Fibroblast of lung (primary cell): ENCODE results near the gene ENPP7. TPM values are rescaled to one million over a fixed set of nuclear protein-coding genes. Genes with fewer than 3 reads are reported as not detected.

Source experiments
- DNase-seq, 2 donors: peaks; one replicate each; pipeline versions ENCODE4 v3.0.0 to v3.0.0-alpha.2; 2010; ENCODE audit warnings: low read depth in 2 of 2
- H2AFZ ChIP-seq: 2 replicates; pipeline ENCODE4 v1.5.1; 2012; ENCODE audit warnings: low read length, control low read depth, inconsistent platforms
- H3K27ac ChIP-seq: 2 replicates; pipeline ENCODE4 v1.5.1; 2011; ENCODE audit warnings: low read length, control low read depth; ENCODE audit not compliant: insufficient read depth
- H3K27me3 ChIP-seq: 2 replicates; pipeline ENCODE4 v1.5.1; 2011; ENCODE audit warnings: mild to moderate bottlenecking, low read length; ENCODE audit not compliant: control insufficient read depth, insufficient read depth
- H3K36me3 ChIP-seq: 2 replicates; pipeline ENCODE4 v1.5.1; 2011; ENCODE audit warnings: low read length; ENCODE audit not compliant: control insufficient read depth, insufficient read depth
- H3K4me1 ChIP-seq: 2 replicates; pipeline ENCODE4 v1.5.1; 2011; ENCODE audit warnings: low read length; ENCODE audit not compliant: control insufficient read depth, insufficient read depth; ENCODE audit errors: extremely low read depth
- H3K4me2 ChIP-seq: 2 replicates; pipeline ENCODE4 v1.5.1; 2011; ENCODE audit warnings: low read length, control low read depth; ENCODE audit not compliant: insufficient read depth; ENCODE audit errors: extremely low read depth
- H3K4me3 ChIP-seq, 4 experiments: fragments of 200-600 bp in 1 of 4; sonication (generic) in 1 of 4; replicated peaks in 1 of 4; 2 replicates each; pipeline ENCODE4 v1.5.1; 2011 to 2016; ENCODE audit warnings: low read length in 4 of 4, low read depth in 3 of 4, mild to moderate bottlenecking in 3 of 4, control low read depth in 2 of 4, inconsistent platforms in 1 of 4, mixed read lengths in 1 of 4; ENCODE audit not compliant: insufficient read depth in 1 of 4; ENCODE audit errors: control extremely low read depth in 1 of 4
- H3K79me2 ChIP-seq: 2 replicates; pipeline ENCODE4 v1.5.1; 2012; ENCODE audit warnings: mild to moderate bottlenecking, low read length, inconsistent platforms; ENCODE audit not compliant: control insufficient read depth, insufficient read depth
- H3K9ac ChIP-seq: 2 replicates; pipeline ENCODE4 v1.5.1; 2011; ENCODE audit warnings: mild to moderate bottlenecking, low read length, control low read depth; ENCODE audit not compliant: insufficient read depth
- H3K9me3 ChIP-seq: 2 replicates; pipeline ENCODE4 v1.5.1; 2012; ENCODE audit warnings: low read depth, low read length; ENCODE audit not compliant: control insufficient read depth, insufficient read depth
- H4K20me1 ChIP-seq: 2 replicates; pipeline ENCODE4 v1.5.1; 2011; ENCODE audit warnings: low read length; ENCODE audit not compliant: control insufficient read depth, insufficient read depth; ENCODE audit errors: extremely low read depth
- CTCF ChIP-seq, 2 donors: IDR thresholded peaks in 1 of 2; conservative IDR thresholded peaks in 1 of 2; 1 replicate in 1 of 2; 2 replicates in 1 of 2; pipeline ENCODE4 v1.5.1; 2011 to 2012; ENCODE audit warnings: low read length in 2 of 2, control low read depth in 1 of 2, inconsistent platforms in 1 of 2, low read depth in 1 of 2, mild to moderate bottlenecking in 1 of 2
- EZH2 ChIP-seq: IDR thresholded peaks from 2 replicates; pipeline ENCODE4 v1.5.1; 2012; ENCODE audit warnings: low read length, control low read depth, mild to moderate bottlenecking; ENCODE audit errors: missing control alignments
- polyA plus RNA-seq, 2 donors: library from polyadenylated mRNA; depleted of rRNA in 1 of 2; stranded (reverse) in 1 of 2; unstranded in 1 of 2; fragments of >200 nt; gene quantifications; 2 replicates each; pipeline ENCODE4 v1.2.1, GENCODE V29; 2011 to 2012; ENCODE audit warnings: missing spikeins in 1 of 2
- total RNA-seq: library from RNA; depleted of rRNA; stranded (reverse); fragments of >200 nt; gene quantifications from 2 replicates; pipeline ENCODE4 v1.2.1, GENCODE V29; 2014

ENPP7 gene
- total and polyA plus RNA-seq, 2 donors (not counting 1 experiment from before 2014, with no cell fraction given): not detected

GRCh38 chr17:79786930-79787643 is 56.3 kb downstream of the ENPP7 start:
- Histone ChIP-seq H3K9me3 (no peaks in the 10 kb centered on the region), H3K79me2 (no peaks in the 10 kb centered on the region), H3K4me2 (no peak overlapping the region), H3K4me1 (no peaks in the 10 kb centered on the region), H3K27ac (no peak overlapping the region), H4K20me1 (no peaks in the 10 kb centered on the region), H3K9ac (no peak overlapping the region), H3K4me3 (no peak overlapping the region), H2AFZ (no peak overlapping the region), H3K27me3 (peaks cover 35% of the 10 kb centered on the region), H3K36me3 (peaks cover 1% of the 10 kb centered on the region)
- no peak for DNase-seq
- TF ChIP-seq CTCF (conservative IDR thresholded peaks at IDR 0.05 in 1 of 2, IDR thresholded peaks at IDR 0.05 in 1 of 2; ENCODE audit: low read depth in 1 of 2, low read length in 2 of 2) (no peak), EZH2 (no peak)

- no peaks in the 10 kb centered on the region for H3K36me3 ChIP-seq
- no peak overlapping the region for H3K27ac ChIP-seq
- H3K9me3 ChIP-seq: no peaks in the 10 kb centered on the region
- no peak overlapping the region for H2AFZ ChIP-seq
- H4K20me1 ChIP-seq: no peaks in the 10 kb centered on the region
- H3K4me1 ChIP-seq: peaks cover 4% of the 10 kb centered on the region
- no peak for DNase-seq
- peaks cover 38% of the 10 kb centered on the region for H3K27me3 ChIP-seq
- TF ChIP-seq EZH2 (no peak), CTCF (conservative IDR thresholded peaks at IDR 0.05 in 1 of 2, IDR thresholded peaks at IDR 0.05 in 1 of 2; ENCODE audit: low read depth in 1 of 2, low read length in 2 of 2) (no peak)
- no peak overlapping the region for H3K4me3 ChIP-seq
- no peak overlapping the region for H3K4me2 ChIP-seq
- H3K79me2 ChIP-seq: no peaks in the 10 kb centered on the region
- no peak overlapping the region for H3K9ac ChIP-seq
Measured at GRCh38 chr17:79788455-79788854, 57.7 kb downstream of the ENPP7 start.

- H3K4me3 ChIP-seq: no peak overlapping the region
- no peak overlapping the region for H2AFZ ChIP-seq
- H3K9ac ChIP-seq: no peak overlapping the region
- no peak for DNase-seq
- H3K4me1 ChIP-seq: peaks cover 4% of the 10 kb centered on the region
- no peaks in the 10 kb centered on the region for H4K20me1 ChIP-seq
- H3K9me3 ChIP-seq: no peaks in the 10 kb centered on the region
- no peaks in the 10 kb centered on the region for H3K79me2 ChIP-seq
- no peaks in the 10 kb centered on the region for H3K36me3 ChIP-seq
- TF ChIP-seq EZH2 (peak; percentile 58), CTCF (conservative IDR thresholded peaks at IDR 0.05 in 1 of 2, IDR thresholded peaks at IDR 0.05 in 1 of 2; ENCODE audit: low read depth in 1 of 2, low read length in 2 of 2) (no peak)
- H3K27me3 ChIP-seq: peaks cover 38% of the 10 kb centered on the region
- no peak overlapping the region for H3K27ac ChIP-seq
- peak overlapping the region; percentile 19 for H3K4me2 ChIP-seq
Measured at GRCh38 chr17:79788989-79789942, 58.5 kb downstream of the ENPP7 start.
